Measurements from ENCODE around the gene GBX1.

GBX1 gene

DNA sequence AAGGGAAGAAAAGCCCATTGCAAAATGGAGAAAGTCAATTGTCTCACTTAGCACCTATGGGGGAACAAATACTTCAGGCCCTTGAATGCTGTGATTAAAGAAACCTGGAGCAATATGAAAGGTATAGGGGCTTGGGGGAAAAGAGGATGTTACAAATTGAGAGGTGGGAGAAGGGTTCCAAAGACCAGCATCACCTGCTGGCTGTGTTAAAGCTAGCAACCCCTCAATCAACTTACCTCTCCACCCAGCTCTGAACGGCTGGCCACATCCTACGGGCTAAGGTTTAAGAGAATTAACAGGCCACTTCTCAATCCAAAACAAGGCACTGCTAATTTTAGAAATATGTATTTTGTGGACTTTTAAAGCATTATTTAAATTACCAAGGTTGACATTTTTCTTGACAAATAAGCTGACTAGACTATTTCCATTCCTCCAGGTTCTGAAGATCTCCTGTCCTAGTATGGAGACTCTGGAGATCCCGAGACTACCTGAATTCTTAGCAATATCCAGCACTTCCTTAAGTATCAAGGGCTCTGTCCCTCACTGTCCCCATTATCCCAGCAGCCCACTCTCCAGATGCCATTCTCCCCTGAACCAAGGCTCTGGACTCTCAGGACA is 43.8 kb upstream of the GBX1 start:
- no peaks in the 10 kb centered on the region for H3K27me3 ChIP-seq (ENCODE audit: control insufficient read depth, insufficient read depth, low read length)
- H3K27ac ChIP-seq, result no peak overlapping the region
- H3K36me3 ChIP-seq (ENCODE audit: control insufficient read depth, insufficient read depth, low read length), result no peaks in the 10 kb centered on the region
- H3K9ac ChIP-seq, result no peak overlapping the region
- no peak overlapping the region for H3K4me3 ChIP-seq (ENCODE audit: low read depth, low read length)
- TF ChIP-seq, protein P1, sequence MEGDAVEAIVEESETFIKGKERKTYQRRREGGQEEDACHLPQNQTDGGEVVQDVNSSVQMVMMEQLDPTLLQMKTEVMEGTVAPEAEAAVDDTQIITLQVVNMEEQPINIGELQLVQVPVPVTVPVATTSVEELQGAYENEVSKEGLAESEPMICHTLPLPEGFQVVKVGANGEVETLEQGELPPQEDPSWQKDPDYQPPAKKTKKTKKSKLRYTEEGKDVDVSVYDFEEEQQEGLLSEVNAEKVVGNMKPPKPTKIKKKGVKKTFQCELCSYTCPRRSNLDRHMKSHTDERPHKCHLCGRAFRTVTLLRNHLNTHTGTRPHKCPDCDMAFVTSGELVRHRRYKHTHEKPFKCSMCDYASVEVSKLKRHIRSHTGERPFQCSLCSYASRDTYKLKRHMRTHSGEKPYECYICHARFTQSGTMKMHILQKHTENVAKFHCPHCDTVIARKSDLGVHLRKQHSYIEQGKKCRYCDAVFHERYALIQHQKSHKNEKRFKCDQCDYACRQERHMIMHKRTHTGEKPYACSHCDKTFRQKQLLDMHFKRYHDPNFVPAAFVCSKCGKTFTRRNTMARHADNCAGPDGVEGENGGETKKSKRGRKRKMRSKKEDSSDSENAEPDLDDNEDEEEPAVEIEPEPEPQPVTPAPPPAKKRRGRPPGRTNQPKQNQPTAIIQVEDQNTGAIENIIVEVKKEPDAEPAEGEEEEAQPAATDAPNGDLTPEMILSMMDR (IDR thresholded peaks at IDR 0.05), result no peak
- no peaks in the 10 kb centered on the region for H3K4me1 ChIP-seq
- H3K9me3 ChIP-seq (ENCODE audit: control insufficient read depth, low read length), result no peaks in the 10 kb centered on the region
- H3K4me2 ChIP-seq (ENCODE audit: low read length), result no peak overlapping the region
- H2AFZ ChIP-seq, result no peak overlapping the region
- no peaks in the 10 kb centered on the region for H3K79me2 ChIP-seq

DNA sequence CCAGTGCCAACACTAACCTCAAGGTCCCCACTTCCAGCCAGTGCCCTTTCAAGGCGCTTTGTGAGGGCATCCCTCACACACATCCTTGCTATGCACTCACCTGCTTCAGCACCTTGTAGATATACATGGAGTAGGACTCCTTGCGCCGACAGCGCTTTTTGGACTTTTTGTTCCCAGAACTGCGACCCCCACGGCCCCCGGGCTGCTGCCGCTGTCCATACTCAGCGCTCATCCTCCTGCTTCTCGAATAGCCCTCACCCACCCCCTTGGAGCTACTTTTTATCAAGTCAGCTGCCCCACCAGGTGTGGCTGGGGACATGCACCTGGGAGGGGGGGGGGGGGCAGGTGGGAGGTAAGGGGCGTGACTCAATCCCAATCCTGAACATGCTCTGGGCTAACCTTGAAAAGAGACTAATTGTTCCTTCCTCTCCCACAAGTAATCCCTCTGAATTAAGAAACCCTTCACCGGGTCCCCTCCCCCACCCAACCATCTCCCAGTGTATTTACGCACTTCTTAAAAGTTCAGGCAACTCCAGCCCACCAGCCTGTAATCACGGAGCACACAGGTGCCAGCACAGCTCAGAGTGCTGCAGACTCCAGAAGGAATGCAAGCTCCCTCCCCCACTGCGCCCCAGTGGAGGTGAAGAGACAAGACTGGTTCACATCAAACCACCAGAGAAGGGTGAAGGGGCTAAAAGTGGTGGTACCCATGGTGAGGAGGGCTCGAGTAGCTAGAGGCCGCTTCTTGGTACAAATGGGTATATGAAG is 42.8 kb upstream of the GBX1 start, which contains the start of gene H2BK1:
TSS of gene H2BK1 (minus strand) at position 402 of the 768 bp plus-strand sequence. CDS start at position 232, 170 bp downstream.
- Histone ChIP-seq H3K9ac (no peak within 1 kb of the TSS), H3K79me2 (no peaks in the 10 kb centered on the region), H3K4me1 (no peaks in the 10 kb centered on the region), H3K4me2 (ENCODE audit: low read length) (no peak within 1 kb of the TSS), H3K9me3 (ENCODE audit: control insufficient read depth, low read length) (no peaks in the 10 kb centered on the region), H2AFZ (no peak within 1 kb of the TSS), H3K36me3 (ENCODE audit: control insufficient read depth, insufficient read depth, low read length) (no peaks in the 10 kb centered on the region), H3K4me3 (ENCODE audit: low read depth, low read length) (no peak within 1 kb of the TSS), H3K27me3 (ENCODE audit: control insufficient read depth, insufficient read depth, low read length) (no peaks in the 10 kb centered on the region), H3K27ac (no peak within 1 kb of the TSS)
- TF ChIP-seq, protein P1 (IDR thresholded peaks at IDR 0.05), result no peak

DNA sequence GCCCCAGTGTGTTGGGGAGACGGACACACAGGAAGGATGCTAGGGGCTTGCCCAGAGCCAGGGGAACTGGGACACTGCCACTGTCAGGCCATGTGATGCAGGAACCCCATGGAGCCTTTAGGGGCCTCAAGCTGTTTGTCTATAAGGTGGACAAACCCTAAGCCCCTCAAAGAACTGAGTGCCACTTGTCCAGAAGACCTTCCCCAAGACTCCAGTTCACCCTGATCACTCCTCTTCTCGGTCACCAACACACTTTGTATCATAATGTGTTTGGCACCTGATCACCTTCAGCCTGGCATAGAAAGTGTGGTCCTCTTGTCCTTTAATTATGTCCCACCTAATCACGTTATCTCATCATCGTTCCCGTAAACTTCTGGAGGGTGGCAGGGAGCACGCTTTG is 42.1 kb upstream of the GBX1 start:
- Histone ChIP-seq H3K9me3 (ENCODE audit: control insufficient read depth, low read length) (no peaks in the 10 kb centered on the region), H3K4me2 (ENCODE audit: low read length) (no peak overlapping the region), H3K27me3 (ENCODE audit: control insufficient read depth, insufficient read depth, low read length) (no peaks in the 10 kb centered on the region), H3K9ac (no peak overlapping the region), H3K27ac (no peak overlapping the region), H3K4me1 (no peaks in the 10 kb centered on the region), H2AFZ (no peak overlapping the region), H3K36me3 (ENCODE audit: control insufficient read depth, insufficient read depth, low read length) (no peaks in the 10 kb centered on the region), H3K79me2 (no peaks in the 10 kb centered on the region), H3K4me3 (ENCODE audit: low read depth, low read length) (no peak overlapping the region)
- TF ChIP-seq, protein P1 (IDR thresholded peaks at IDR 0.05), result no peak

DNA sequence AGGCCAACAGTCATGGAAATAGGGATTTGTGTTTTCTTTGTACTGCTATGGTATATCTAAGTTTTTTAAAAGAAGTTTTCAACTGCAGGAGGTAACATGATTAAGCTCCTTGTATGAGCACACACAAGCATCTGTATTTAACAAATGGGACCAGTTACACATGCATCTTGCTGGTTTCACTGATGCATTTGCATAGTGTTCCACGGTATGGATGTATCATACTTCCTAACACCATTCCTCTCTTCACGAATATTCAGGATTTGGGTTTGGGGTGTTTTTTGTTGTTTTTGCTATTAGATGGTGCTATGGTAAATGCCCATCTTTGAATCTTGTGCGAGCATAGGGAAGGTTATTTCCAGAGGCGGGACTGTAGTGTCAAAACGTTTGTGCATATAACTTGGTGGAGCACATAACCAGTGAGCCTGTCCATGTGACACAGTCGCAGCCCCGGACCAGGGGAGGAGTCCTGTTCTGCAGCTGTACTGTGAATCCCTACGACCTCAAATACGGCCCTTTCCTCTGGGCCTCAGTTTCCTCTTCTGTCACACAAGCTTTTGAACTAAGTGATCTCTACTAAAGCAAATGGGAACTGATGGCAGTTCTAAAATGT is 40.9 kb upstream of the GBX1 start:
- H3K27ac ChIP-seq, result no peak overlapping the region
- TF ChIP-seq, protein P1 (IDR thresholded peaks at IDR 0.05), result no peak
- H3K9me3 ChIP-seq (ENCODE audit: control insufficient read depth, low read length), result no peaks in the 10 kb centered on the region

More for the DNA sequence above, 40.9 kb upstream of the GBX1 start:
- Histone ChIP-seq H2AFZ (no peak overlapping the region), H3K4me1 (no peaks in the 10 kb centered on the region), H3K36me3 (ENCODE audit: control insufficient read depth, insufficient read depth, low read length) (no peaks in the 10 kb centered on the region), H3K79me2 (no peaks in the 10 kb centered on the region), H3K4me3 (ENCODE audit: low read depth, low read length) (no peak overlapping the region), H3K9ac (no peak overlapping the region), H3K4me2 (ENCODE audit: low read length) (no peak overlapping the region), H3K27me3 (ENCODE audit: control insufficient read depth, insufficient read depth, low read length) (no peaks in the 10 kb centered on the region)

Measured in parathyroid adenoma (tissue), 2 donors.